A549 (cell line): Measurements from ENCODE around the gene BICD2. TPM values are rescaled to one million over a fixed set of nuclear protein-coding genes. Genes with fewer than 3 reads are reported as not detected.

Experiments
- ATAC-seq, 2 experiments: fragments of 200-7000 bp in 1 of 2; fragments of >200 bp in 1 of 2; cut with Nextera tagmentation in 1 of 2; cut with Tn5 transposase in 1 of 2; 3 replicates each; pipeline versions ENCODE4 v1.8.0 to v1.9.1; 2018 to 2020; ENCODE audit warnings: mild to moderate bottlenecking in 1 of 2, moderate library complexity in 1 of 2
- CTCF ChIA-PET: fragments of 300-600 bp; sonication (Branson Sonifier 250); formaldehyde crosslinking; extraction: SDS; loops from one replicate; lab custom pipeline; 2021; ENCODE audit warnings: antibody characterized with exemption, inconsistent platforms; lab: Yijun Ruan, JAX
- POLR2A ChIA-PET: fragments of 350-600 bp; formaldehyde crosslinking; extraction: SDS; loops from one replicate; lab custom pipeline; 2021; ENCODE audit warnings: antibody characterized with exemption, inconsistent platforms; lab: Yijun Ruan, JAX
- DNase-seq, 2 experiments: peaks; one replicate each; pipeline versions ENCODE4 v3.0.0 to v3.0.0-alpha.2; 2011 to 2016; ENCODE audit warnings: low read depth in 1 of 2, low spot score in 1 of 2
- FAIRE-seq: peaks from 2 replicates; lab custom pipeline; 2011; peaks lifted over from hg19 to GRCh38; lab: Jason Lieb, UNC
- H3K27ac ChIP-seq, 2 experiments: fragments of >200 bp; sonication (Bioruptor Twin); formaldehyde crosslinking; 3 replicates each; pipeline ENCODE4 v1.5.1; 2016 to 2017
- H3K4me1 ChIP-seq: fragments of >200 bp; sonication (Bioruptor Twin); formaldehyde crosslinking; 3 replicates; pipeline ENCODE4 v1.6.1; 2016
- H3K4me2 ChIP-seq: fragments of >200 bp; sonication (Bioruptor Twin); formaldehyde crosslinking; 3 replicates; pipeline ENCODE4 v1.6.1; 2016
- H3K4me3 ChIP-seq: fragments of >200 bp; sonication (Bioruptor Twin); formaldehyde crosslinking; 3 replicates; pipeline ENCODE4 v1.5.1; 2016
- H3K9me3 ChIP-seq: fragments of >200 bp; sonication (Bioruptor Twin); formaldehyde crosslinking; 3 replicates; pipeline ENCODE4 v1.6.1; 2016
- BHLHE40 ChIP-seq: IDR thresholded peaks from 2 replicates; pipeline ENCODE4 v1.6.1; 2012; ENCODE audit warnings: low read depth, low read length, inconsistent platforms
- CBX8 ChIP-seq: fragments of 200-600 bp; sonication (generic); IDR thresholded peaks from 2 replicates; pipeline ENCODE4 v1.6.1; 2016
- CHD4 ChIP-seq: fragments of 200-600 bp; sonication (generic); IDR thresholded peaks from 2 replicates; pipeline ENCODE4 v1.6.1; 2016; ENCODE audit warnings: antibody characterized with exemption, mild to moderate bottlenecking, borderline replicate concordance
- EHF ChIP-seq: fragments of 250-450 bp; sonication (Bioruptor Pico); IDR thresholded peaks from 2 replicates; pipeline ENCODE4 v1.5.0; 2020; ENCODE audit warnings: mild to moderate bottlenecking
- EHMT2 ChIP-seq: fragments of 200-600 bp; sonication (generic); IDR thresholded peaks from 2 replicates; pipeline ENCODE4 v1.6.1; 2016; ENCODE audit warnings: antibody characterized with exemption, low read depth, mild to moderate bottlenecking, moderate library complexity
- ELK1 ChIP-seq: fragments of 150-350 bp; IDR thresholded peaks from 2 replicates; pipeline ENCODE4 v1.6.1; 2014; ENCODE audit warnings: low read depth, mild to moderate bottlenecking, low read length
- FOSB ChIP-seq: fragments of 250-450 bp; sonication (Bioruptor Pico); IDR thresholded peaks from 2 replicates; pipeline ENCODE4 v1.5.0; 2020; ENCODE audit warnings: mild to moderate bottlenecking, moderate library complexity
- HMGXB4 ChIP-seq: fragments of 250-450 bp; sonication (Bioruptor Pico); IDR thresholded peaks from 2 replicates; pipeline ENCODE4 v1.5.0; 2021; ENCODE audit warnings: mild to moderate bottlenecking, moderate library complexity, borderline replicate concordance
- HOXB13 ChIP-seq: fragments of 250-450 bp; sonication (Bioruptor Pico); IDR thresholded peaks from 2 replicates; pipeline ENCODE4 v1.5.0; 2020; ENCODE audit warnings: low read depth, mild to moderate bottlenecking, moderate library complexity
- HOXB5 ChIP-seq: fragments of 250-450 bp; sonication (Bioruptor Pico); IDR thresholded peaks from 2 replicates; pipeline ENCODE4 v1.5.0; 2020; ENCODE audit warnings: mild to moderate bottlenecking, moderate library complexity
- KDM1A ChIP-seq: fragments of 200-600 bp; sonication (generic); IDR thresholded peaks from 2 replicates; pipeline ENCODE4 v1.6.1; 2016; ENCODE audit warnings: low read depth, mild to moderate bottlenecking
- MAX ChIP-seq: IDR thresholded peaks from 2 replicates; pipeline ENCODE4 v1.6.1; 2012
- PHF8 ChIP-seq: fragments of 200-600 bp; sonication (generic); IDR thresholded peaks from 2 replicates; pipeline ENCODE4 v1.6.1; 2016; ENCODE audit warnings: low read depth, mild to moderate bottlenecking, antibody characterized with exemption, moderate library complexity, borderline replicate concordance
- RAD21 ChIP-seq, 2 experiments: fragments of >200 bp in 1 of 2; sonication (Bioruptor Twin) in 1 of 2; formaldehyde crosslinking in 1 of 2; IDR thresholded peaks in 1 of 2; conservative IDR thresholded peaks in 1 of 2; 2 replicates in 1 of 2; 3 replicates in 1 of 2; pipeline ENCODE4 v1.6.1; 2012 to 2018; ENCODE audit warnings: inconsistent platforms in 1 of 2
- REST ChIP-seq: fragments of 200-600 bp; sonication (generic); IDR thresholded peaks from 2 replicates; pipeline ENCODE4 v1.6.1; 2016; ENCODE audit warnings: antibody characterized with exemption, mild to moderate bottlenecking, moderate library complexity
- SREBF2 ChIP-seq: fragments of 450-650 bp; IDR thresholded peaks from 2 replicates; pipeline ENCODE4 v1.6.1; 2014; ENCODE audit warnings: mild to moderate bottlenecking, moderate library complexity
- USF2 ChIP-seq: fragments of 450-650 bp; IDR thresholded peaks from 2 replicates; pipeline ENCODE4 v1.6.1; 2014; ENCODE audit warnings: antibody characterized with exemption
- WGBS: methylation state at CpG from one replicate; pipeline ENCODE4 v1.1.6; 2017; ENCODE audit errors: missing lambda C conversion rate; 5-methylcytosine and 5-hydroxymethylcytosine counted together
- polyA plus RNA-seq, 4 experiments: library from polyadenylated mRNA; depleted of rRNA in 3 of 4; stranded (reverse); fragments of >200 nt; fragmentation: RNase III in 1 of 4; extraction: RNeasy Plus Mini Kit Qiagen cat#74134 plus additional on column Dnase treatment in 1 of 4; gene quantifications; 2 replicates in 3 of 4; 3 replicates in 1 of 4; pipeline ENCODE4 v1.2.3, GENCODE V29; 2011 to 2017

Gene BICD2
- polyA plus RNA-seq, 2 of the 4 experiments (the other 2 are of a cell fraction), result 10.2 to 26.1 TPM

GRCh38 chr9:92764988-92765936 is 629 bp upstream of the BICD2 start (continued):
- 0 out of 2 replicates have a peak, but pooled peaks have one; percentile 29 for TF ChIP-seq HOXB13 (CRISPR knock-in tag)
- TF ChIP-seq PHF8, result peak; percentile 97
- TF ChIP-seq HOXB5 (CRISPR knock-in tag), result peak; percentile 28; the same call in 1 of the 2 replicates

- 0% methylated on average over 5 of the region's 42 CpGs for WGBS
- no peak for FAIRE-seq
Observed at GRCh38 chr9:92763721-92764380, 782 bp downstream of the BICD2 start.

GRCh38 chr9:92762781-92763708 is 1.6 kb downstream of the BICD2 start:
- FAIRE-seq (no peak), DNase-seq (no peak)
- POLR2A ChIA-PET, result interaction anchor here (3.0 kb wide), 1 partner anchor 93 kb away, joined by 12 read pairs; the partner anchor contains the start of gene IPPK
- TF ChIP-seq EHF (CRISPR knock-in tag), result no peak
- no peak for TF ChIP-seq BHLHE40
- TF ChIP-seq USF2, result no peak
- TF ChIP-seq FOSB (CRISPR knock-in tag), result no peak
- no peak for TF ChIP-seq REST
- TF ChIP-seq ELK1, result no peak
- TF ChIP-seq SREBF2, result no peak
- no peak for TF ChIP-seq CHD4
- TF ChIP-seq CBX8, result no peak
- TF ChIP-seq RAD21 (conservative IDR thresholded peaks at IDR 0.05 in 1 of 2, IDR thresholded peaks at IDR 0.05 in 1 of 2), result no peak
- TF ChIP-seq HMGXB4 (CRISPR knock-in tag), result no peak
- TF ChIP-seq EHMT2, result no peak

More at GRCh38 chr9:92763721-92764380, 782 bp downstream of the BICD2 start:
- Histone ChIP-seq H3K27ac (peak overlapping the region; percentile 85 to 99), H3K4me1 (peaks cover 18% of the 10 kb centered on the region), H3K9me3 (no peaks in the 10 kb centered on the region), H3K4me2 (peak overlapping the region; percentile 98), H3K4me3 (peak overlapping the region; percentile 90)
- POLR2A ChIA-PET, result interaction anchor here (1.2 to 3.0 kb wide), 2 partner anchors 16 to 94 kb away, joined by 3 to 12 read pairs; partner anchors contain the start of gene IPPK
- DNase-seq (no peak), ATAC-seq (no peak)
- CTCF ChIA-PET, result interaction anchor here (1.0 to 2.8 kb wide), 6 partner anchors 11 to 47 kb away, joined by 3 to 13 read pairs (median 4); no protein-coding TSS in a partner anchor
- no peak for TF ChIP-seq SREBF2
- peak; percentile 36; the same call in 1 of the 2 replicates for TF ChIP-seq MAX
- no peak for TF ChIP-seq KDM1A

More at GRCh38 chr9:92762781-92763708, 1.6 kb downstream of the BICD2 start:
- peaks cover 18% of the 10 kb centered on the region for H3K4me1 ChIP-seq
- peak overlapping the region; percentile 98 for H3K4me2 ChIP-seq
- peak overlapping the region; percentile 90 for H3K4me3 ChIP-seq
- CTCF ChIA-PET, result interaction anchor here (1.2 to 2.8 kb wide), 3 partner anchors 12 to 46 kb away, joined by 5 to 13 read pairs (median 5); no protein-coding TSS in a partner anchor
- ATAC-seq, result no peak
- 73% methylated on average over 19 of the region's 19 CpGs for WGBS
- H3K27ac ChIP-seq, result peak overlapping the region; percentile 85 to 99
- H3K9me3 ChIP-seq, result no peaks in the 10 kb centered on the region
